Neuronal stem cell (in vitro differentiated cells): ENCODE results near the gene RTP1.

Experiments used
- DNase-seq: peaks from one replicate; pipeline ENCODE4 v3.0.0-alpha.2; 2013; ENCODE audit warnings: low spot score
- H2AFZ ChIP-seq: one replicate; pipeline ENCODE4 v1.6.1; 2013; ENCODE audit warnings: mild to moderate bottlenecking, low read length, inconsistent platforms
- H2AK5ac ChIP-seq: 2 replicates; pipeline ENCODE4 v1.6.1; 2013; ENCODE audit warnings: low read depth, mild to moderate bottlenecking, inconsistent platforms, low read length, moderate library complexity, mixed read lengths
- H2BK120ac ChIP-seq: 2 replicates; pipeline ENCODE4 v1.6.1; 2013; ENCODE audit warnings: low read depth, mild to moderate bottlenecking, inconsistent platforms, low read length, moderate library complexity, mixed read lengths
- H2BK12ac ChIP-seq: one replicate; pipeline ENCODE4 v1.6.1; 2013; ENCODE audit warnings: low read length, inconsistent platforms
- H2BK15ac ChIP-seq: 2 replicates; pipeline ENCODE4 v1.6.1; 2013; ENCODE audit warnings: mild to moderate bottlenecking, low read length, inconsistent platforms, mixed read lengths
- H2BK5ac ChIP-seq: one replicate; pipeline ENCODE4 v1.6.1; 2013; ENCODE audit warnings: inconsistent platforms, mild to moderate bottlenecking, low read length, moderate library complexity
- H3K14ac ChIP-seq: one replicate; pipeline ENCODE4 v1.6.1; 2013; ENCODE audit warnings: low read length, inconsistent platforms
- H3K18ac ChIP-seq: 2 replicates; pipeline ENCODE4 v1.6.1; 2013; ENCODE audit warnings: low read length, inconsistent platforms
- H3K23ac ChIP-seq: 2 replicates; pipeline ENCODE4 v1.6.1; 2013; ENCODE audit warnings: low read depth, mild to moderate bottlenecking, mixed read lengths, low read length, inconsistent platforms; ENCODE audit not compliant: poor library complexity
- H3K27ac ChIP-seq: replicated peaks from 3 replicates; pipeline ENCODE4 v1.5.1; 2013; ENCODE audit warnings: low read length, inconsistent platforms
- H3K27me3 ChIP-seq, 3 experiments: 2 replicates each; pipeline ENCODE4 v1.6.1; 2013; ENCODE audit warnings: low read length in 3 of 3, mild to moderate bottlenecking in 2 of 3, inconsistent platforms in 1 of 3, low read depth in 1 of 3, mixed read lengths in 1 of 3, moderate library complexity in 1 of 3; ENCODE audit not compliant: control insufficient read depth in 3 of 3, insufficient read depth in 3 of 3
- H3K36me3 ChIP-seq, 2 donors: replicated peaks in 1 of 2; 2 replicates each; pipeline ENCODE4 v1.6.1; 2013; ENCODE audit warnings: low read length in 2 of 2; ENCODE audit not compliant: control insufficient read depth in 2 of 2, insufficient read depth in 2 of 2
- H3K4ac ChIP-seq: 2 replicates; pipeline ENCODE4 v1.6.1; 2013; ENCODE audit warnings: inconsistent platforms, mild to moderate bottlenecking, low read length, moderate library complexity
- H3K4me1 ChIP-seq, 2 donors: 1 replicate in 1 of 2; 2 replicates in 1 of 2; pipeline ENCODE4 v1.6.1; 2013; ENCODE audit warnings: low read length in 2 of 2, low read depth in 1 of 2; ENCODE audit not compliant: control insufficient read depth in 2 of 2, insufficient read depth in 1 of 2
- H3K4me2 ChIP-seq: one replicate; pipeline ENCODE4 v1.6.1; 2013; ENCODE audit warnings: mild to moderate bottlenecking, low read length, inconsistent platforms; ENCODE audit not compliant: insufficient read depth, poor library complexity, severe bottlenecking
- H3K4me3 ChIP-seq, 2 donors: 2 replicates each; pipeline ENCODE4 v1.5.1; 2013; ENCODE audit warnings: low read length in 2 of 2, mild to moderate bottlenecking in 2 of 2, inconsistent platforms in 1 of 2, moderate library complexity in 1 of 2
- H3K79me1 ChIP-seq: one replicate; pipeline ENCODE4 v1.6.1; 2013; ENCODE audit warnings: low read depth, mild to moderate bottlenecking, inconsistent platforms, low read length, moderate library complexity
- H3K9ac ChIP-seq: one replicate; pipeline ENCODE4 v1.6.1; 2013; ENCODE audit warnings: mild to moderate bottlenecking, low read depth, low read length, inconsistent platforms; ENCODE audit not compliant: poor library complexity
- H3K9me3 ChIP-seq, 2 donors: replicated peaks in 1 of 2; 2 replicates each; pipeline versions ENCODE3 to v1.6.1; 2013; ENCODE audit warnings: low read length in 2 of 2, mild to moderate bottlenecking in 2 of 2, inconsistent platforms in 1 of 2, low read depth in 1 of 2, mixed read lengths in 1 of 2, moderate library complexity in 1 of 2; ENCODE audit not compliant: control insufficient read depth in 2 of 2, insufficient read depth in 1 of 2
- H4K8ac ChIP-seq: one replicate; pipeline ENCODE4 v1.6.1; 2013; ENCODE audit warnings: low read depth, mild to moderate bottlenecking, inconsistent platforms, low read length, moderate library complexity
- H4K91ac ChIP-seq: one replicate; pipeline ENCODE4 v1.6.1; 2013; ENCODE audit warnings: low read length, low read depth, mild to moderate bottlenecking, inconsistent platforms; ENCODE audit not compliant: poor library complexity
- WGBS, 2 donors: extraction: QIAGEN DNeasy Blood & Tissue Kit; methylation state at CpG; one replicate each; pipeline ENCODE4 v1.1.7; 2013; ENCODE audit warnings: missing lambda C conversion rate in 2 of 2, mixed read lengths in 1 of 2; ENCODE audit not compliant: insufficient read length in 2 of 2, insufficient replicate concordance in 1 of 2; ENCODE audit errors: extremely low coverage in 2 of 2; 5-methylcytosine and 5-hydroxymethylcytosine counted together

RTP1 gene

GRCh38 chr3:187207062-187207461 lies 9.8 kb downstream of the RTP1 start:
- Histone ChIP-seq H3K36me3 (no peaks in the 10 kb centered on the region), H2AFZ (no peak overlapping the region), H3K9ac (no peak overlapping the region), H3K14ac (no peak overlapping the region), H2BK120ac (no peak overlapping the region), H3K4me2 (no peak overlapping the region), H4K8ac (no peak overlapping the region), H3K4me1 (peaks cover 0 to 9% of the 10 kb centered on the region in 2 donors), H2BK12ac (no peak overlapping the region), H2BK5ac (no peak overlapping the region), H3K79me1 (no peaks in the 10 kb centered on the region), H3K4me3 (no peak overlapping the region), H3K9me3 (peaks cover 0 to 5% of the 10 kb centered on the region in 2 donors), H3K4ac (no peak overlapping the region), H4K91ac (no peak overlapping the region), H3K23ac (no peak overlapping the region), H3K27me3 (no peaks in the 10 kb centered on the region), H3K18ac (no peak overlapping the region), H2AK5ac (no peak overlapping the region), H3K27ac (no peak overlapping the region), H2BK15ac (no peak overlapping the region)
- WGBS, 2 donors, result no CpG with 5 or more reads among the region's 2 CpGs
- no peak for DNase-seq

GRCh38 chr3:187207624-187208023 lies 10.3 kb downstream of the RTP1 start:
- Histone ChIP-seq H4K91ac (no peak overlapping the region), H3K23ac (no peak overlapping the region), H4K8ac (no peak overlapping the region), H2BK120ac (no peak overlapping the region), H3K79me1 (no peaks in the 10 kb centered on the region), H3K4ac (no peak overlapping the region), H3K4me1 (peaks cover 0 to 9% of the 10 kb centered on the region in 2 donors), H2AFZ (no peak overlapping the region), H3K9me3 (peaks cover 0 to 5% of the 10 kb centered on the region in 2 donors), H3K4me2 (no peak overlapping the region), H2BK12ac (no peak overlapping the region), H2BK5ac (no peak overlapping the region), H3K9ac (no peak overlapping the region), H2BK15ac (no peak overlapping the region), H3K14ac (no peak overlapping the region), H2AK5ac (no peak overlapping the region), H3K27ac (no peak overlapping the region), H3K18ac (no peak overlapping the region), H3K4me3 (no peak overlapping the region), H3K27me3 (no peaks in the 10 kb centered on the region), H3K36me3 (no peaks in the 10 kb centered on the region)
- DNase-seq, result no peak

GRCh38 chr3:187208159-187208558 lies 10.9 kb downstream of the RTP1 start:
- Histone ChIP-seq H3K14ac (no peak overlapping the region), H3K27ac (no peak overlapping the region), H3K36me3 (no peaks in the 10 kb centered on the region), H3K23ac (no peak overlapping the region), H2BK15ac (no peak overlapping the region), H3K4ac (no peak overlapping the region), H3K18ac (no peak overlapping the region), H3K27me3 (no peaks in the 10 kb centered on the region), H2AFZ (no peak overlapping the region), H3K9me3 (peaks cover 0 to 5% of the 10 kb centered on the region in 2 donors), H2AK5ac (no peak overlapping the region), H3K79me1 (no peaks in the 10 kb centered on the region), H3K4me3 (no peak overlapping the region), H2BK120ac (no peak overlapping the region), H3K9ac (no peak overlapping the region), H2BK12ac (no peak overlapping the region), H3K4me2 (no peak overlapping the region), H3K4me1 (peaks cover 0 to 8% of the 10 kb centered on the region in 2 donors), H4K91ac (no peak overlapping the region), H2BK5ac (no peak overlapping the region), H4K8ac (no peak overlapping the region)
- DNase-seq, result no peak
- WGBS, 2 donors, result no CpG with 5 or more reads among the region's 1 CpG

DNA sequence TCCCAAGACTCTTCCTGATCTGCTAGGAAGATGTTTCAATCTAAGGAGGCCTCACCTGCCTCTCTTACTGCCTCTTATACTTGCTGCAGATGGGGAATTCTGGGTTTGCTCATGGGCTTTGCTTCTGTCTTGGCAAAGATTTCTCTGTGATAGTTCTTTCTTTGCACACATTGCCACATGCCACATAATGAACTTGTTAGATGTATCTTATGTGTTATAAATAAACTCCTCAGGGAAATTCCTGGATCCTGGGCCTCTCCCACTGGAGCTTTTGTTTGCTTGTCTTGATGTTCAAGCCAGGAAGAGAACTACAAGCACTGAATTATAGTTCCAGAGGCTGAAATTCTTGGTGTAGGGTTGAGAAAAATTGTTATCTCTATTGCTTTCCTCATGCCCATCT lies 12.2 kb downstream of the RTP1 start:
- H2BK12ac ChIP-seq, result no peak overlapping the region
- H3K4me3 ChIP-seq, result no peak overlapping the region
- H3K4ac ChIP-seq, result no peak overlapping the region
- H4K91ac ChIP-seq, result no peak overlapping the region
- no peak overlapping the region for H3K4me2 ChIP-seq
- no peaks in the 10 kb centered on the region for H3K79me1 ChIP-seq
- DNase-seq, result no peak
- no peak overlapping the region for H3K14ac ChIP-seq
- H3K9ac ChIP-seq, result no peak overlapping the region
- H2BK5ac ChIP-seq, result no peak overlapping the region
- no peak overlapping the region for H4K8ac ChIP-seq
- H3K36me3 ChIP-seq, result no peaks in the 10 kb centered on the region
- no peak overlapping the region for H2BK120ac ChIP-seq
- H2AK5ac ChIP-seq, result no peak overlapping the region
- H3K23ac ChIP-seq, result no peak overlapping the region
- H2AFZ ChIP-seq, result no peak overlapping the region
- peaks cover 0 to 5% of the 10 kb centered on the region in 2 donors for H3K9me3 ChIP-seq
- H3K4me1 ChIP-seq, result peaks cover 0 to 5% of the 10 kb centered on the region in 2 donors
- no peak overlapping the region for H3K27ac ChIP-seq
- no peak overlapping the region for H3K18ac ChIP-seq
- H3K27me3 ChIP-seq, result no peaks in the 10 kb centered on the region
- H2BK15ac ChIP-seq, result no peak overlapping the region
